Ovary (tissue), 9 donors: ENCODE data around the gene EIF6. TPM values are rescaled to one million over a fixed set of nuclear protein-coding genes. Genes with fewer than 3 reads are reported as not detected.

Source experiments
- DNase-seq, 5 donors: peaks; one replicate each; pipeline ENCODE4 v3.0.0-alpha.2; 2019 to 2020
- H3K27ac ChIP-seq, 2 donors: fragments of 200-600 bp; one replicate each; pipeline versions ENCODE4 v1.5.1 to v1.8.0; 2019 to 2022
- H3K27me3 ChIP-seq: fragments of 200-600 bp; one replicate; pipeline ENCODE4 v1.8.0; 2022
- H3K36me3 ChIP-seq: fragments of 200-600 bp; sonication (generic); one replicate; pipeline ENCODE4 v1.5.1; 2019
- H3K4me1 ChIP-seq: one replicate; pipeline ENCODE4 v1.8.1; 2013; ENCODE audit warnings: mild to moderate bottlenecking, moderate library complexity; ENCODE audit not compliant: insufficient read depth
- H3K4me3 ChIP-seq: fragments of 200-600 bp; sonication (generic); one replicate; pipeline ENCODE4 v1.5.1; 2017
- H3K9me3 ChIP-seq, 2 donors: fragments of 200-600 bp in 1 of 2; sonication (generic) in 1 of 2; one replicate each; pipeline versions ENCODE4 v1.5.1 to v1.8.1; 2013 to 2019; ENCODE audit warnings: mild to moderate bottlenecking in 1 of 2, moderate library complexity in 1 of 2
- CTCF ChIP-seq, 3 donors: fragments of 450-650 bp in 2 of 3; fragments of 200-600 bp in 1 of 3; IDR thresholded peaks; one replicate each; pipeline versions ENCODE4 v1.5.1 to v1.8.0; 2016 to 2022; ENCODE audit warnings: antibody characterized with exemption in 3 of 3, mild to moderate bottlenecking in 1 of 3
- EP300 ChIP-seq: sonication (generic); formaldehyde crosslinking; IDR thresholded peaks from one replicate; pipeline ENCODE4 v1.6.1; 2017; ENCODE audit warnings: antibody characterized with exemption
- POLR2A ChIP-seq: fragments of 450-650 bp; IDR thresholded peaks from one replicate; pipeline ENCODE4 v1.6.1; 2017; ENCODE audit warnings: antibody characterized with exemption, mild to moderate bottlenecking, moderate library complexity
- WGBS, 3 donors: extraction: QIAGEN DNeasy Blood & Tissue Kit in 1 of 3; methylation state at CpG; one replicate each; pipeline versions ENCODE4 v1.1.5 to v1.1.7; 2013 to 2017; 5-methylcytosine and 5-hydroxymethylcytosine counted together
- intact Hi-C, 4 donors: fragments of 100-400 bp; cut with DNase I; formaldehyde crosslinking; loops; one replicate each; pipeline versions ENCODE4 v1.11.0 to v1.15.1; 2022 to 2023
- polyA plus RNA-seq, 2 donors: library from polyadenylated mRNA; stranded (reverse); fragments of 200-250 nt in 1 of 2; fragments of 350-450 nt in 1 of 2; fragmentation: Illumina TruSeq in 1 of 2; extraction: RNeasy Lipid Tissue Mini Kit (QIAGEN cat#74804) in 1 of 2; gene quantifications; one replicate each; pipeline ENCODE4 v1.2.3, GENCODE V29; 2013 to 2014
- total RNA-seq, 7 donors: library from RNA; depleted of rRNA in 2 of 7; stranded (reverse); fragments of >200 nt in 2 of 7; fragmentation: NEBNext Ultra II Directional in 3 of 7; extraction: Animal tissue kit (Norgen Biotek cat#: 25700) in 3 of 7; gene quantifications; one replicate each; pipeline versions ENCODE4 v1.1.0 to v1.2.4, GENCODE V29; 2016 to 2023
- donor health status: DM: no; HTN: no; CAD: no; lungs with moderate emphysema.
- donor health status: DM: no; HTN: no; CAD: no.
- donor health status: Bipolar disorder and iron deficiency.
- donor health status: DM: yes; HTN: yes; CAD: no.
- donor health status: DM: no; HTN: no; CAD: no.
- donor health status: DM: yes; HTN: yes; CAD: no.

EIF6 gene
- total and polyA plus RNA-seq, 9 donors: 36.6 to 93.1 (median 69.8) TPM

GRCh38 chr20:35297155-35297554 is 12.6 kb upstream of the EIF6 start:
- Histone ChIP-seq H3K27me3 (no peaks in the 10 kb centered on the region), H3K4me3 (no peak overlapping the region), H3K4me1 (peaks cover 2% of the 10 kb centered on the region), H3K36me3 (no peaks in the 10 kb centered on the region), H3K27ac (no peak overlapping the region), H3K9me3 (no peaks in the 10 kb centered on the region)
- TF ChIP-seq EP300 (no peak), CTCF (IDR thresholded peaks at IDR 0.05) (no peak), POLR2A (no peak)
- intact Hi-C loops: no loop called here
- peak in 1 of 5 donors; percentile 5 for DNase-seq
- WGBS, 3 donors: 39 to 55% (median 49%) methylated on average over 8 of the region's 8 CpGs

- TF ChIP-seq CTCF (IDR thresholded peaks at IDR 0.05) (no peak), POLR2A (no peak), EP300 (no peak)
- no peaks in the 10 kb centered on the region for H3K36me3 ChIP-seq
Observed at GRCh38 chr20:35296101-35296554, 11.6 kb upstream of the EIF6 start.

GRCh38 chr20:35295674-35296073 is 11.1 kb upstream of the EIF6 start:
- Histone ChIP-seq H3K27me3 (no peaks in the 10 kb centered on the region), H3K4me3 (no peak overlapping the region), H3K4me1 (peaks cover 2% of the 10 kb centered on the region), H3K9me3 (no peaks in the 10 kb centered on the region), H3K36me3 (no peaks in the 10 kb centered on the region), H3K27ac (no peak overlapping the region)
- no peak for TF ChIP-seq POLR2A
- no peak for TF ChIP-seq CTCF (IDR thresholded peaks at IDR 0.05)
- TF ChIP-seq EP300: no peak
- DNase-seq: no peak
- intact Hi-C loops: no loop called here
- 65 to 78% (median 67%) methylated on average over 8 of the region's 8 CpGs for WGBS, 3 donors

More at GRCh38 chr20:35296101-35296554, 11.6 kb upstream of the EIF6 start:
- Histone ChIP-seq H3K9me3 (no peaks in the 10 kb centered on the region), H3K4me3 (no peak overlapping the region), H3K4me1 (peaks cover 2% of the 10 kb centered on the region), H3K27ac (no peak overlapping the region), H3K27me3 (no peaks in the 10 kb centered on the region)
- peak in 1 of 5 donors; percentile 7 for DNase-seq
- 54 to 59% (median 59%) methylated on average over 9 of the region's 9 CpGs for WGBS, 3 donors
- intact Hi-C loops: no loop called here

- no peaks in the 10 kb centered on the region for H3K9me3 ChIP-seq
- H3K4me3 ChIP-seq: no peak overlapping the region
- peaks cover 2% of the 10 kb centered on the region for H3K4me1 ChIP-seq
- no peaks in the 10 kb centered on the region for H3K27me3 ChIP-seq
- intact Hi-C loops: no loop called here
- H3K27ac ChIP-seq: no peak overlapping the region
- TF ChIP-seq CTCF (IDR thresholded peaks at IDR 0.05) (no peak), POLR2A (no peak), EP300 (no peak)
- no peak for DNase-seq
- no peaks in the 10 kb centered on the region for H3K36me3 ChIP-seq
- 73 to 83% (median 78%) methylated on average over 8 of the region's 8 CpGs for WGBS, 3 donors
Observed at GRCh38 chr20:35295058-35295457, 10.5 kb upstream of the EIF6 start.
